GM12891 (cell line): Measurements from ENCODE around the gene SIRT3.

ENCODE experiments used
- POLR2A ChIP-seq: IDR thresholded peaks from 2 replicates; pipeline ENCODE4 v1.6.1; 2011; ENCODE audit warnings: low read depth, low read length, control low read depth
- POLR2AphosphoS5 ChIP-seq: IDR thresholded peaks from 2 replicates; pipeline ENCODE4 v1.6.1; 2011; ENCODE audit warnings: low read depth, low read length, control low read depth
- POU2F2 ChIP-seq: IDR thresholded peaks from 2 replicates; pipeline ENCODE4 v1.6.1; 2011; ENCODE audit warnings: low read depth, mild to moderate bottlenecking, control low read depth, low read length, moderate library complexity
- TAF1 ChIP-seq: IDR thresholded peaks from 2 replicates; pipeline ENCODE4 v1.6.1; 2011; ENCODE audit warnings: low read depth, low read length, control low read depth

DNA sequence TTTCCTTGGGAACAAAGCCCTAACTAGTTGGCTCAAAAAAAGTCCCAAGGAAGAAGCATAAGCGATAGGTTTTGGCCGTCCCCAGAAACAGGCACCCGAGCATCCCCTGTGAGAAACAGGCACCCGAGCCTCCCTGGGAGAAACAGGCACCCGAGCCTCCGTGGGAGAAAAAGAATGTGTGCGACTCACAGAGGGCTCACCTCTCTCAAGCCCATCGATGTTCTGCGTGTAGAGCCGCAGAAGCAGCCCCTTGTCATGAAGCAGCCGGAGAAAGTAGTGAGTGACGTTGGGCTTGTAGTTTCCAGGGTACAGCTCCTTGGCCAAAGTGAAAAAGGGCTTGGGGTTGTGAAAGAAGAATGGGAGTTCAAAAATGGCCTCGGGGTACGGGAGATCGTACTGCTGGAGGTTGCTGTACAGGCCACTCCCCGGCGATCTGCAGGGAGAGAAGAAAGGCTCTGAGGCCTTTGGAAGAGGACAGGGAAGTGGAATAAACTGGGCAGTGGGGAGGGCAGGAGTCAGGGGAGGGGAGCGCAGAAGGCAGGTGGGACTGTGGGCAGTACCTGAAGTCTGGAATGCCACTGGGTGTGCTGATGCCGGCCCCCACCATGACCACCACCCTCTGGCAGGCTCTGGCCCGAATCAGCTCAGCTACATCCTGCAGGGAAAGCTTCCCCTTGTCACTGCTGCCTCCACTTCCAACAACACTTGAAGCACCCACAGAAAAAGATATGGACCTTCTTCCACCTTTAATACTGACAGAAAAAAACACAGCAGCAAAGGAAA lies 3.2 kb downstream of the SIRT3 start:
- TF ChIP-seq POLR2A (no peak), POU2F2 (no peak), TAF1 (no peak), POLR2AphosphoS5 (no peak)
